ENCODE data around the gene EPN3. TPM values are rescaled to one million over a fixed set of nuclear protein-coding genes. Genes with fewer than 3 reads are reported as not detected.

The EPN3 gene
- total RNA-seq, 2 experiments from 2014 or later: not detected

GRCh38 chr17:50560185-50560824, 27.8 kb downstream of the EPN3 start, which contains the start of gene CACNA1G:
CACNA1G (plus strand) TSS chr17:50560715; CDS start chr17:50561460, 745 bp downstream.
- intact Hi-C loops (cut with micrococcal nuclease): no loop called here
- H3K36me3 Mint-ChIP-seq (ENCODE audit: low read depth): peaks cover 3% of the 10 kb centered on the region
- H3K27ac Mint-ChIP-seq: no peak within 1 kb of the TSS
- H3K4me3 Mint-ChIP-seq: peak within 1 kb of the TSS; percentile 62
- no peak for TF ChIP-seq CTCF (IDR thresholded peaks at IDR 0.05)
- DNase-seq: peak; percentile 89
- peak; percentile 88 for ATAC-seq
- H3K4me1 Mint-ChIP-seq (ENCODE audit: low read depth): peaks cover 19% of the 10 kb centered on the region
- H3K9me3 Mint-ChIP-seq: no peaks in the 10 kb centered on the region
- H3K27me3 Mint-ChIP-seq: peaks cover 53% of the 10 kb centered on the region
- ChIA-PET CTCF (interaction anchor here (0.8 to 2.1 kb wide), 10 partner anchors 9 to 198 kb away, joined by 3 to 6 read pairs (median 4); no protein-coding TSS in a partner anchor), POLR2A (interaction anchor here (0.9 to 1.6 kb wide), 2 partner anchors 81 to 187 kb away, joined by 4 read pairs; partner anchors contain the start of genes EME1, MRPL27 and RSAD1)

GRCh38 chr17:50560931-50561745, 28.6 kb downstream of the EPN3 start:
- Mint-ChIP-seq H3K27ac (no peak overlapping the region), H3K4me3 (no peak overlapping the region), H3K27me3 (peaks cover 58% of the 10 kb centered on the region), H3K9me3 (no peaks in the 10 kb centered on the region), H3K36me3 (ENCODE audit: low read depth) (no peaks in the 10 kb centered on the region), H3K4me1 (ENCODE audit: low read depth) (peaks cover 19% of the 10 kb centered on the region)
- DNase-seq (peak; percentile 24), ATAC-seq (peak; percentile 15)
- CTCF ChIA-PET: interaction anchor here (1.2 to 2.6 kb wide), 7 partner anchors 10 to 78 kb away, joined by 3 to 11 read pairs (median 4); no protein-coding TSS in a partner anchor
- TF ChIP-seq CTCF (IDR thresholded peaks at IDR 0.05): no peak
- POLR2A ChIA-PET: interaction anchor here (0.5 to 1.6 kb wide), 2 partner anchors 41 to 82 kb away, joined by 3 to 4 read pairs; partner anchors contain the start of gene RSAD1
- intact Hi-C loops (cut with micrococcal nuclease): no loop called here

GRCh38 chr17:50561746-50562141, 29.2 kb downstream of the EPN3 start:
- Mint-ChIP-seq H3K9me3 (no peaks in the 10 kb centered on the region), H3K4me3 (no peak overlapping the region), H3K27ac (no peak overlapping the region), H3K27me3 (peaks cover 64% of the 10 kb centered on the region), H3K36me3 (ENCODE audit: low read depth) (no peaks in the 10 kb centered on the region), H3K4me1 (ENCODE audit: low read depth) (peaks cover 19% of the 10 kb centered on the region)
- ATAC-seq (no peak), DNase-seq (no peak)
- ChIA-PET POLR2A (interaction anchor here (0.5 kb wide), 1 partner anchor 41 kb away, joined by 3 read pairs; no protein-coding TSS in a partner anchor), CTCF (interaction anchor here (1.2 to 2.6 kb wide), 5 partner anchors 11 to 69 kb away, joined by 4 to 11 read pairs (median 5); no protein-coding TSS in a partner anchor)
- intact Hi-C loops (cut with micrococcal nuclease): no loop called here
- TF ChIP-seq CTCF (IDR thresholded peaks at IDR 0.05): no peak

GRCh38 chr17:50562242-50563091, 29.9 kb downstream of the EPN3 start:
- intact Hi-C loops (cut with micrococcal nuclease): no loop called here
- Mint-ChIP-seq H3K27ac (no peak overlapping the region), H3K4me1 (ENCODE audit: low read depth) (peaks cover 19% of the 10 kb centered on the region), H3K4me3 (no peak overlapping the region), H3K36me3 (ENCODE audit: low read depth) (no peaks in the 10 kb centered on the region), H3K9me3 (no peaks in the 10 kb centered on the region), H3K27me3 (peaks cover 67% of the 10 kb centered on the region)
- DNase-seq (peak; percentile 51), ATAC-seq (no peak)
- POLR2A ChIA-PET: interaction anchor here (0.7 to 2.1 kb wide), 3 partner anchors 11 to 22 kb away, joined by 3 to 11 read pairs (median 3); no protein-coding TSS in a partner anchor
- no peak for TF ChIP-seq CTCF (IDR thresholded peaks at IDR 0.05)
- CTCF ChIA-PET: interaction anchor here (0.5 to 2.6 kb wide), 10 partner anchors 10 to 1164 kb away, joined by 3 to 11 read pairs (median 4); no protein-coding TSS in a partner anchor

All from activated CD8-positive, alpha-beta T cell treated with anti-CD3 and anti-CD28 coated beads for 36 hours (primary cell).